Neural cell (in vitro differentiated cells): ENCODE results near the gene BCAP31. TPM values are rescaled to one million over a fixed set of nuclear protein-coding genes. Genes with fewer than 3 reads are reported as not detected.

Experiments
- H2AFZ ChIP-seq: fragments of 200-600, 300-800 bp; sonication (generic), shearing (Covaris generic); 2 replicates; pipeline ENCODE4 v1.6.0; 2014; ENCODE audit warnings: low read depth, mild to moderate bottlenecking, antibody characterized with exemption, low read length, moderate library complexity
- H3F3A ChIP-seq: fragments of 200-600 bp; shearing (Covaris generic); 2 replicates; pipeline ENCODE4 v1.6.1; 2016; ENCODE audit warnings: mild to moderate bottlenecking, moderate library complexity, mixed read lengths, antibody characterized with exemption, low read length; ENCODE audit not compliant: insufficient read depth, poor library complexity, severe bottlenecking
- H3K27ac ChIP-seq: fragments of 200-600, 300-800 bp; sonication (generic), shearing (Covaris generic); 2 replicates; pipeline ENCODE4 v1.5.1; 2014; ENCODE audit warnings: mild to moderate bottlenecking, low read length, moderate library complexity
- H3K27me3 ChIP-seq: fragments of 300-800, 200-600 bp; sonication (generic), shearing (Covaris generic); 2 replicates; pipeline ENCODE4 v1.6.0; 2014; ENCODE audit warnings: mild to moderate bottlenecking, low read depth, low read length, moderate library complexity; ENCODE audit not compliant: insufficient read depth
- H3K36me3 ChIP-seq: fragments of 300-800, 200-600 bp; sonication (generic), shearing (Covaris generic); 2 replicates; pipeline ENCODE4 v1.5.1; 2014; ENCODE audit warnings: mild to moderate bottlenecking, antibody characterized with exemption, low read length, moderate library complexity; ENCODE audit not compliant: insufficient read depth
- H3K4me2 ChIP-seq: fragments of 300-800, 200-600 bp; sonication (generic), shearing (Covaris generic); 2 replicates; pipeline ENCODE4 v1.6.0; 2014; ENCODE audit warnings: mild to moderate bottlenecking, low read length
- H3K4me3 ChIP-seq: fragments of 300-800, 200-600 bp; sonication (generic), shearing (Covaris generic); 2 replicates; pipeline ENCODE4 v1.5.1; 2014; ENCODE audit warnings: mild to moderate bottlenecking, low read length, moderate library complexity
- H3K79me2 ChIP-seq: fragments of 200-600 bp; shearing (Covaris generic); replicated peaks from 2 replicates; pipeline ENCODE4 v1.6.0; 2014; ENCODE audit warnings: mild to moderate bottlenecking, low read length, moderate library complexity; ENCODE audit not compliant: insufficient read depth
- H3K9ac ChIP-seq: fragments of 300-800, 200-600 bp; sonication (generic), shearing (Covaris generic); 2 replicates; pipeline ENCODE4 v1.6.1; 2016; ENCODE audit warnings: mild to moderate bottlenecking, low read length, mixed read lengths
- H3K9me2 ChIP-seq: fragments of 200-600 bp; shearing (Covaris generic); 2 replicates; pipeline ENCODE4 v1.6.1; 2016; ENCODE audit warnings: mild to moderate bottlenecking, low read length, mixed read lengths; ENCODE audit not compliant: insufficient read depth
- H3K9me3 ChIP-seq: fragments of 200-600, 300-800 bp; sonication (generic), shearing (Covaris generic); 2 replicates; pipeline ENCODE4 v1.6.1; 2016; ENCODE audit warnings: mild to moderate bottlenecking, mixed run types, low read length, moderate library complexity, mixed read lengths
- H4K20me1 ChIP-seq: fragments of 200-600 bp; shearing (Covaris generic); 2 replicates; pipeline ENCODE4 v1.6.1; 2016; ENCODE audit warnings: mild to moderate bottlenecking, mixed run types; ENCODE audit not compliant: insufficient read depth
- EP300 ChIP-seq: fragments of 450-650 bp; conservative IDR thresholded peaks from 2 replicates; pipeline ENCODE4 v1.6.1; 2014; ENCODE audit warnings: antibody characterized with exemption, mild to moderate bottlenecking, moderate library complexity; ENCODE audit not compliant: poor library complexity, severe bottlenecking
- EZH2 ChIP-seq: fragments of 200-600, 300-800 bp; shearing (Covaris generic), sonication (generic); IDR thresholded peaks from 2 replicates; pipeline ENCODE4 v1.6.1; 2014; ENCODE audit warnings: antibody characterized with exemption, low read length, borderline replicate concordance, mild to moderate bottlenecking; ENCODE audit not compliant: insufficient read depth, poor library complexity, severe bottlenecking
- MXI1 ChIP-seq: fragments of 450-650 bp; conservative IDR thresholded peaks from 2 replicates; pipeline ENCODE4 v1.6.1; 2014; ENCODE audit warnings: antibody characterized with exemption, mild to moderate bottlenecking; ENCODE audit not compliant: poor library complexity, severe bottlenecking
- POLR2AphosphoS5 ChIP-seq: IDR thresholded peaks from 2 replicates; pipeline ENCODE4 v1.6.1; 2012
- RAD21 ChIP-seq: fragments of 450-650 bp; conservative IDR thresholded peaks from 2 replicates; pipeline ENCODE4 v1.6.1; 2014; ENCODE audit warnings: antibody characterized with exemption, mild to moderate bottlenecking, moderate library complexity
- SMC3 ChIP-seq: fragments of 450-650 bp; conservative IDR thresholded peaks from 2 replicates; pipeline ENCODE4 v1.6.1; 2014; ENCODE audit warnings: antibody characterized with exemption, mild to moderate bottlenecking, moderate library complexity; ENCODE audit not compliant: poor library complexity
- TAF1 ChIP-seq: IDR thresholded peaks from 2 replicates; pipeline ENCODE4 v1.6.1; 2012; ENCODE audit warnings: low read depth
- polyA plus RNA-seq: library from polyadenylated mRNA; depleted of rRNA; stranded (reverse); fragments of >200 nt; gene quantifications from 2 replicates; pipeline ENCODE4 v1.2.3, GENCODE V29; 2014
- TF ChIP-seq, protein P1 (sequence below): IDR thresholded peaks from 2 replicates; pipeline ENCODE4 v1.6.1; 2012; ENCODE audit warnings: borderline replicate concordance
- TF ChIP-seq, protein P2 (sequence below): fragments of 450-650 bp; IDR thresholded peaks from 2 replicates; pipeline ENCODE4 v1.5.1; 2014; ENCODE audit warnings: antibody characterized with exemption, mild to moderate bottlenecking, moderate library complexity; ENCODE audit not compliant: poor library complexity, severe bottlenecking

BCAP31 gene
- polyA plus RNA-seq, 1 donor from 2014 or later = 182 TPM

- Histone ChIP-seq H3K27me3 (no peaks in the 10 kb centered on the region), H3K27ac (no peak overlapping the region), H4K20me1 (no peaks in the 10 kb centered on the region), H3K4me2 (no peak overlapping the region), H3K9ac (no peak overlapping the region), H3K36me3 (no peaks in the 10 kb centered on the region), H3F3A (no peaks in the 10 kb centered on the region), H3K9me2 (no peaks in the 10 kb centered on the region), H3K4me3 (no peak overlapping the region), H3K79me2 (no peaks in the 10 kb centered on the region), H2AFZ (no peak overlapping the region), H3K9me3 (no peaks in the 10 kb centered on the region)
- TF ChIP-seq, protein P1, sequence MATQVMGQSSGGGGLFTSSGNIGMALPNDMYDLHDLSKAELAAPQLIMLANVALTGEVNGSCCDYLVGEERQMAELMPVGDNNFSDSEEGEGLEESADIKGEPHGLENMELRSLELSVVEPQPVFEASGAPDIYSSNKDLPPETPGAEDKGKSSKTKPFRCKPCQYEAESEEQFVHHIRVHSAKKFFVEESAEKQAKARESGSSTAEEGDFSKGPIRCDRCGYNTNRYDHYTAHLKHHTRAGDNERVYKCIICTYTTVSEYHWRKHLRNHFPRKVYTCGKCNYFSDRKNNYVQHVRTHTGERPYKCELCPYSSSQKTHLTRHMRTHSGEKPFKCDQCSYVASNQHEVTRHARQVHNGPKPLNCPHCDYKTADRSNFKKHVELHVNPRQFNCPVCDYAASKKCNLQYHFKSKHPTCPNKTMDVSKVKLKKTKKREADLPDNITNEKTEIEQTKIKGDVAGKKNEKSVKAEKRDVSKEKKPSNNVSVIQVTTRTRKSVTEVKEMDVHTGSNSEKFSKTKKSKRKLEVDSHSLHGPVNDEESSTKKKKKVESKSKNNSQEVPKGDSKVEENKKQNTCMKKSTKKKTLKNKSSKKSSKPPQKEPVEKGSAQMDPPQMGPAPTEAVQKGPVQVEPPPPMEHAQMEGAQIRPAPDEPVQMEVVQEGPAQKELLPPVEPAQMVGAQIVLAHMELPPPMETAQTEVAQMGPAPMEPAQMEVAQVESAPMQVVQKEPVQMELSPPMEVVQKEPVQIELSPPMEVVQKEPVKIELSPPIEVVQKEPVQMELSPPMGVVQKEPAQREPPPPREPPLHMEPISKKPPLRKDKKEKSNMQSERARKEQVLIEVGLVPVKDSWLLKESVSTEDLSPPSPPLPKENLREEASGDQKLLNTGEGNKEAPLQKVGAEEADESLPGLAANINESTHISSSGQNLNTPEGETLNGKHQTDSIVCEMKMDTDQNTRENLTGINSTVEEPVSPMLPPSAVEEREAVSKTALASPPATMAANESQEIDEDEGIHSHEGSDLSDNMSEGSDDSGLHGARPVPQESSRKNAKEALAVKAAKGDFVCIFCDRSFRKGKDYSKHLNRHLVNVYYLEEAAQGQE = no peak
- TF ChIP-seq MXI1 (no peak), EZH2 (no peak), RAD21 (no peak), TAF1 (no peak), SMC3 (no peak), POLR2AphosphoS5 (no peak), EP300 (no peak)
- TF ChIP-seq, protein P2, sequence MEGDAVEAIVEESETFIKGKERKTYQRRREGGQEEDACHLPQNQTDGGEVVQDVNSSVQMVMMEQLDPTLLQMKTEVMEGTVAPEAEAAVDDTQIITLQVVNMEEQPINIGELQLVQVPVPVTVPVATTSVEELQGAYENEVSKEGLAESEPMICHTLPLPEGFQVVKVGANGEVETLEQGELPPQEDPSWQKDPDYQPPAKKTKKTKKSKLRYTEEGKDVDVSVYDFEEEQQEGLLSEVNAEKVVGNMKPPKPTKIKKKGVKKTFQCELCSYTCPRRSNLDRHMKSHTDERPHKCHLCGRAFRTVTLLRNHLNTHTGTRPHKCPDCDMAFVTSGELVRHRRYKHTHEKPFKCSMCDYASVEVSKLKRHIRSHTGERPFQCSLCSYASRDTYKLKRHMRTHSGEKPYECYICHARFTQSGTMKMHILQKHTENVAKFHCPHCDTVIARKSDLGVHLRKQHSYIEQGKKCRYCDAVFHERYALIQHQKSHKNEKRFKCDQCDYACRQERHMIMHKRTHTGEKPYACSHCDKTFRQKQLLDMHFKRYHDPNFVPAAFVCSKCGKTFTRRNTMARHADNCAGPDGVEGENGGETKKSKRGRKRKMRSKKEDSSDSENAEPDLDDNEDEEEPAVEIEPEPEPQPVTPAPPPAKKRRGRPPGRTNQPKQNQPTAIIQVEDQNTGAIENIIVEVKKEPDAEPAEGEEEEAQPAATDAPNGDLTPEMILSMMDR = no peak
Measured at GRCh38 chrX:153763298-153763932, 39.2 kb upstream of the BCAP31 start.

GRCh38 chrX:153762626-153763173, 38.5 kb upstream of the BCAP31 start:
- H3K4me3 ChIP-seq = no peak overlapping the region
- TF ChIP-seq MXI1 (no peak), RAD21 (no peak), EZH2 (no peak), SMC3 (no peak), POLR2AphosphoS5 (no peak), TAF1 (no peak), EP300 (no peak)
- TF ChIP-seq, protein P1 = no peak
- TF ChIP-seq, protein P2 = no peak
- no peak overlapping the region for H2AFZ ChIP-seq
- no peaks in the 10 kb centered on the region for H3K27me3 ChIP-seq
- H3K27ac ChIP-seq = no peak overlapping the region
- H4K20me1 ChIP-seq = no peaks in the 10 kb centered on the region
- H3K79me2 ChIP-seq = no peaks in the 10 kb centered on the region
- H3K9ac ChIP-seq = no peak overlapping the region
- H3K9me2 ChIP-seq = no peaks in the 10 kb centered on the region
- no peak overlapping the region for H3K4me2 ChIP-seq
- no peaks in the 10 kb centered on the region for H3F3A ChIP-seq
- H3K9me3 ChIP-seq = no peaks in the 10 kb centered on the region
- no peaks in the 10 kb centered on the region for H3K36me3 ChIP-seq
